SKM-1 treated with dmso at 0.1 percent for 144 hours (cell line): Measurements from ENCODE around the gene TLR5.

Source experiments
- DNase-seq: peaks from one replicate; lab custom pipeline; 2025; ENCODE audit not compliant: unreplicated experiment; lab: John Stamatoyannopoulos, UW

The TLR5 gene

GRCh38 chr1:223116950-223117349, 26.1 kb downstream of the TLR5 start:
- no peak for DNase-seq

GRCh38 chr1:223114871-223115270, 28.2 kb downstream of the TLR5 start:
- DNase-seq, result no peak

GRCh38 chr1:223110952-223111351, 32.1 kb downstream of the TLR5 start:
- no peak for DNase-seq

GRCh38 chr1:223109581-223110026, 33.4 kb downstream of the TLR5 start:
- no peak for DNase-seq

- DNase-seq, result peak; percentile 50
Observed at GRCh38 chr1:223106856-223107255, 36.2 kb downstream of the TLR5 start.

GRCh38 chr1:223105568-223105967, 37.5 kb downstream of the TLR5 start:
- DNase-seq, result no peak

- DNase-seq, result no peak
Observed at GRCh38 chr1:223102797-223103533, 40.1 kb downstream of the TLR5 start.

- DNase-seq, result no peak
Observed at GRCh38 chr1:223097713-223098112, 45.3 kb downstream of the TLR5 start.

GRCh38 chr1:223095870-223096269, 47.2 kb downstream of the TLR5 start:
- DNase-seq, result no peak

GRCh38 chr1:223091896-223092295, 51.2 kb downstream of the TLR5 start:
- no peak for DNase-seq

- no peak for DNase-seq
Observed at GRCh38 chr1:223089250-223089649, 53.8 kb downstream of the TLR5 start.

GRCh38 chr1:223088713-223089240, 54.3 kb downstream of the TLR5 start:
- DNase-seq, result no peak

GRCh38 chr1:223087291-223088255, 55.5 kb downstream of the TLR5 start:
- no peak for DNase-seq

- DNase-seq, result no peak
Observed at GRCh38 chr1:223084464-223084866, 58.6 kb downstream of the TLR5 start.

GRCh38 chr1:223083831-223084230, 59.2 kb downstream of the TLR5 start:
- DNase-seq, result no peak

- DNase-seq, result no peak
Observed at GRCh38 chr1:223082914-223083313, 60.1 kb downstream of the TLR5 start.

- DNase-seq, result peak; percentile 93
Observed at GRCh38 chr1:223081181-223081994, 61.7 kb downstream of the TLR5 start.

GRCh38 chr1:223079498-223079897, 63.5 kb downstream of the TLR5 start:
- no peak for DNase-seq

- no peak for DNase-seq
Observed at GRCh38 chr1:223077247-223077833, 65.7 kb downstream of the TLR5 start.

- DNase-seq, result no peak
Observed at GRCh38 chr1:223076362-223076761, 66.7 kb downstream of the TLR5 start.
